IMR-90 (cell line): Measurements from ENCODE around the gene ARSB. TPM values are rescaled to one million over a fixed set of nuclear protein-coding genes. Genes with fewer than 3 reads are reported as not detected.

Source experiments
- ATAC-seq: fragments of 200-7000 bp; cut with Tn5 transposase; 2 replicates; pipeline ENCODE4 v1.9.1; 2020; ENCODE audit warnings: low read depth, mild to moderate bottlenecking, moderate library complexity
- BruUV-seq: library from RNA; stranded (reverse); fragments of 400-500 nt; replicated peaks from 2 replicates; lab custom pipeline; 2021; lab: Mats Ljungman, UMichigan
- CTCF ChIA-PET: fragments of 300-600 bp; formaldehyde crosslinking; extraction: SDS; loops from one replicate; lab custom pipeline; 2021; ENCODE audit warnings: antibody characterized with exemption; lab: Yijun Ruan, JAX
- POLR2A ChIA-PET: fragments of 300-600 bp; sonication (Branson Sonifier 250); formaldehyde crosslinking; loops from one replicate; lab custom pipeline; 2022; ENCODE audit warnings: antibody characterized with exemption; ENCODE audit not compliant: unreplicated experiment; lab: Charles Lee
- DNase-seq: peaks from one replicate; pipeline ENCODE4 v3.0.0; 2013
- H2AFZ ChIP-seq: replicated peaks from 2 replicates; pipeline ENCODE3; 2013; ENCODE audit warnings: low read length, mild to moderate bottlenecking; ENCODE audit not compliant: poor library complexity
- H2AK5ac ChIP-seq: 2 replicates; pipeline ENCODE4 v1.6.1; 2013; ENCODE audit warnings: low read depth, low read length, inconsistent platforms
- H2AK9ac ChIP-seq: replicated peaks from 2 replicates; pipeline ENCODE3; 2013; ENCODE audit warnings: mild to moderate bottlenecking, low read depth, low read length, moderate library complexity; ENCODE audit not compliant: poor library complexity
- H2BK120ac ChIP-seq: 2 replicates; pipeline ENCODE4 v1.6.1; 2013; ENCODE audit warnings: low read depth, low read length, inconsistent platforms
- H2BK15ac ChIP-seq: 3 replicates; pipeline ENCODE4 v1.6.1; 2013; ENCODE audit warnings: low read depth, low read length, inconsistent platforms
- H2BK20ac ChIP-seq: 2 replicates; pipeline ENCODE4 v1.6.1; 2013; ENCODE audit warnings: low read depth, mild to moderate bottlenecking, inconsistent platforms, low read length, moderate library complexity
- H2BK5ac ChIP-seq: 2 replicates; pipeline ENCODE4 v1.6.1; 2013; ENCODE audit warnings: mild to moderate bottlenecking, low read depth, low read length, inconsistent platforms; ENCODE audit not compliant: poor library complexity, severe bottlenecking
- H3K14ac ChIP-seq: replicated peaks from 2 replicates; pipeline ENCODE4 v1.6.1; 2013; ENCODE audit warnings: low read depth, low read length, inconsistent platforms
- H3K18ac ChIP-seq: 2 replicates; pipeline ENCODE4 v1.6.1; 2013; ENCODE audit warnings: low read depth, low read length, control low read depth
- H3K23ac ChIP-seq: 2 replicates; pipeline ENCODE4 v1.6.1; 2013; ENCODE audit warnings: low read depth, low read length, inconsistent platforms
- H3K27ac ChIP-seq: 2 replicates; pipeline ENCODE4 v1.5.1; 2013; ENCODE audit warnings: mild to moderate bottlenecking, control low read depth, low read length; ENCODE audit not compliant: insufficient read depth
- H3K27me3 ChIP-seq: 2 replicates; pipeline ENCODE4 v1.6.1; 2013; ENCODE audit warnings: low read length; ENCODE audit not compliant: control insufficient read depth, insufficient read depth
- H3K36me3 ChIP-seq: 2 replicates; pipeline ENCODE4 v1.6.1; 2013; ENCODE audit warnings: low read length, mixed read lengths; ENCODE audit not compliant: control insufficient read depth, insufficient read depth
- H3K4ac ChIP-seq: 2 replicates; pipeline ENCODE4 v1.6.1; 2013; ENCODE audit warnings: low read depth, low read length, inconsistent platforms
- H3K4me1 ChIP-seq: 2 replicates; pipeline ENCODE4 v1.6.1; 2013; ENCODE audit warnings: low read length, mixed read lengths; ENCODE audit not compliant: control insufficient read depth, insufficient read depth
- H3K4me2 ChIP-seq: 2 replicates; pipeline ENCODE4 v1.6.1; 2013; ENCODE audit warnings: low read depth, mild to moderate bottlenecking, control low read depth, low read length, moderate library complexity
- H3K4me3 ChIP-seq: 2 replicates; pipeline ENCODE4 v1.5.1; 2013; ENCODE audit warnings: low read depth, mild to moderate bottlenecking, control low read depth, low read length, moderate library complexity; ENCODE audit not compliant: insufficient read depth
- H3K56ac ChIP-seq: 2 replicates; pipeline ENCODE4 v1.6.1; 2013; ENCODE audit warnings: low read length, inconsistent platforms; ENCODE audit not compliant: insufficient read depth; ENCODE audit errors: extremely low read depth
- H3K79me1 ChIP-seq, 2 experiments: 2 replicates each; pipeline ENCODE4 v1.6.1; 2013; ENCODE audit warnings: low read length in 2 of 2, inconsistent platforms in 1 of 2, low read depth in 1 of 2
- H3K9ac ChIP-seq: 2 replicates; pipeline ENCODE4 v1.6.1; 2013; ENCODE audit warnings: low read depth, low read length, control low read depth
- H3K9me1 ChIP-seq: 2 replicates; pipeline ENCODE4 v1.6.1; 2013; ENCODE audit warnings: low read length, inconsistent platforms; ENCODE audit not compliant: insufficient read depth
- H3K9me3 ChIP-seq: 2 replicates; pipeline ENCODE4 v1.6.1; 2013; ENCODE audit warnings: low read length; ENCODE audit not compliant: control insufficient read depth, insufficient read depth
- H4K20me1 ChIP-seq: 2 replicates; pipeline ENCODE4 v1.6.1; 2013; ENCODE audit warnings: low read length, inconsistent platforms; ENCODE audit not compliant: insufficient read depth
- H4K5ac ChIP-seq: 2 replicates; pipeline ENCODE4 v1.6.1; 2013; ENCODE audit warnings: mild to moderate bottlenecking, low read depth, low read length, control low read depth
- H4K8ac ChIP-seq, 2 experiments: 2 replicates each; pipeline ENCODE4 v1.6.1; 2013; ENCODE audit warnings: low read depth in 2 of 2, low read length in 2 of 2, control low read depth in 1 of 2, inconsistent platforms in 1 of 2
- H4K91ac ChIP-seq: 2 replicates; pipeline ENCODE4 v1.6.1; 2013; ENCODE audit warnings: low read depth, low read length, inconsistent platforms; ENCODE audit not compliant: insufficient read depth
- BHLHE40 ChIP-seq: fragments of 150-350 bp; IDR thresholded peaks from 2 replicates; pipeline ENCODE4 v1.6.1; 2016; ENCODE audit warnings: mild to moderate bottlenecking, low read depth, low read length
- CEBPB ChIP-seq: IDR thresholded peaks from 2 replicates; pipeline ENCODE4 v1.6.1; 2012; ENCODE audit warnings: low read depth, low read length, improper control_type of control experiment
- CHD1 ChIP-seq: IDR thresholded peaks from 2 replicates; pipeline ENCODE4 v1.6.1; 2012; ENCODE audit warnings: low read depth, low read length, improper control_type of control experiment
- CTCF ChIP-seq: conservative IDR thresholded peaks from 2 replicates; pipeline ENCODE4 v1.5.1; 2012; ENCODE audit warnings: mild to moderate bottlenecking, low read depth, low read length, improper control_type of control experiment
- FOS ChIP-seq: fragments of 150-350 bp; IDR thresholded peaks from 2 replicates; pipeline ENCODE4 v1.6.1; 2016; ENCODE audit warnings: low read depth, low read length
- MAFK ChIP-seq: IDR thresholded peaks from 2 replicates; pipeline ENCODE4 v1.6.1; 2012; ENCODE audit warnings: low read depth, low read length, improper control_type of control experiment
- MAZ ChIP-seq: IDR thresholded peaks from 2 replicates; pipeline ENCODE4 v1.6.1; 2012; ENCODE audit warnings: low read depth, mild to moderate bottlenecking, low read length, improper control_type of control experiment, moderate library complexity, borderline replicate concordance
- MXI1 ChIP-seq: IDR thresholded peaks from 2 replicates; pipeline ENCODE4 v1.6.1; 2012; ENCODE audit warnings: low read depth, mild to moderate bottlenecking, low read length, moderate library complexity, borderline replicate concordance
- NFE2L2 ChIP-seq: fragments of 150-350 bp; IDR thresholded peaks from 2 replicates; pipeline ENCODE4 v1.6.1; 2016; ENCODE audit warnings: low read depth, mild to moderate bottlenecking, low read length
- POLR2A ChIP-seq: IDR thresholded peaks from 2 replicates; pipeline ENCODE4 v1.6.1; 2012; ENCODE audit warnings: mild to moderate bottlenecking, low read depth, low read length
- RAD21 ChIP-seq: IDR thresholded peaks from 2 replicates; pipeline ENCODE4 v1.6.1; 2012; ENCODE audit warnings: low read length, improper control_type of control experiment
- RCOR1 ChIP-seq: IDR thresholded peaks from 2 replicates; pipeline ENCODE4 v1.6.1; 2012; ENCODE audit warnings: mild to moderate bottlenecking, low read length, improper control_type of control experiment; ENCODE audit not compliant: insufficient replicate concordance
- RFX5 ChIP-seq: IDR thresholded peaks from 2 replicates; pipeline ENCODE4 v1.8.0; 2012; ENCODE audit warnings: low read depth, mild to moderate bottlenecking, low read length, moderate library complexity
- SMC3 ChIP-seq: fragments of 150-350 bp; IDR thresholded peaks from 2 replicates; pipeline ENCODE4 v1.6.1; 2016; ENCODE audit warnings: low read depth, mild to moderate bottlenecking, antibody characterized with exemption, low read length, moderate library complexity
- USF2 ChIP-seq: fragments of 150-350 bp; IDR thresholded peaks from 2 replicates; pipeline ENCODE4 v1.6.1; 2017; ENCODE audit warnings: mild to moderate bottlenecking, antibody characterized with exemption, low read length, low read depth
- WGBS, 2 experiments: methylation state at CpG; one replicate each; pipeline versions ENCODE4 v1.1.5 to v1.1.7; 2013; ENCODE audit warnings: missing lambda C conversion rate in 2 of 2; ENCODE audit not compliant: insufficient read length in 1 of 2; ENCODE audit errors: extremely low coverage in 2 of 2; 5-methylcytosine and 5-hydroxymethylcytosine counted together
- dilution Hi-C: fragments of 300-500 bp; cut with HindIII; formaldehyde crosslinking; loops from one replicate; pipeline ENCODE4 v1.14.3; 2018; ENCODE audit warnings: low sequenced_read_pairs; ENCODE audit not compliant: unreplicated experiment
- in situ Hi-C: fragments of 300-500 bp; cut with MboI; formaldehyde crosslinking; loops from 3 replicates; pipeline ENCODE4 v1.14.3; 2019; ENCODE audit warnings: low sequenced_read_pairs, inconsistent platforms, mixed read lengths
- intact Hi-C: fragments of 100-400 bp; cut with micrococcal nuclease; formaldehyde crosslinking; loops from 2 replicates; pipeline ENCODE4 v1.10.0; 2022
- polyA plus RNA-seq, 3 experiments: library from polyadenylated mRNA; depleted of rRNA; stranded (reverse); fragments of >200 nt; gene quantifications; 2 replicates each; pipeline ENCODE4 v1.2.3, GENCODE V29; 2012; ENCODE audit warnings: low replicate concordance in 1 of 3
- total RNA-seq: library from RNA; depleted of rRNA; stranded (reverse); fragments of >200 nt; gene quantifications from 2 replicates; pipeline ENCODE4 v1.2.3, GENCODE V29; 2012
- TF ChIP-seq, protein P1 (sequence below): fragments of 150-350 bp; IDR thresholded peaks from 2 replicates; pipeline ENCODE4 v1.6.1; 2016; ENCODE audit warnings: low read depth, mild to moderate bottlenecking, low read length, moderate library complexity, borderline replicate concordance

Gene ARSB
- total and polyA plus RNA-seq, 2 of the 4 experiments (the other 2 are of a cell fraction), result 16.0 to 16.3 TPM

- H4K20me1 ChIP-seq, result no peaks in the 10 kb centered on the region
- no peaks in the 10 kb centered on the region for H3K79me1 ChIP-seq
- peak overlapping the region; percentile 33; the same call in 1 of the 2 replicates for H4K91ac ChIP-seq
- no peak overlapping the region for H3K18ac ChIP-seq
- no peak overlapping the region for H3K4me2 ChIP-seq
- H3K9me3 ChIP-seq, result peaks cover 4% of the 10 kb centered on the region
- no peak overlapping the region for H3K56ac ChIP-seq
- H3K4me1 ChIP-seq, result peaks cover 3% of the 10 kb centered on the region; the same call in 1 of the 2 replicates
- H3K4me3 ChIP-seq, result no peak overlapping the region
- no peak for DNase-seq
- no peak overlapping the region for H3K9ac ChIP-seq
- peak overlapping the region; percentile 32; the same call in 1 of the 2 replicates for H2BK20ac ChIP-seq
- no peak overlapping the region for H2BK5ac ChIP-seq
- ChIA-PET CTCF (interaction anchor here (0.7 to 1.7 kb wide), 4 partner anchors 13 to 1127 kb away, joined by 3 to 6 read pairs (median 4); no protein-coding TSS in a partner anchor), POLR2A (no interaction called here)
- no peak overlapping the region for H3K14ac ChIP-seq
- dilution Hi-C loops (no loop called here), intact Hi-C loops (no loop called here), in situ Hi-C loops (no loop called here)
- no peak overlapping the region for H2AK9ac ChIP-seq
- BruUV-seq, result no TSS peak
- H2BK15ac ChIP-seq, result peak overlapping the region; percentile 32; the same call in 1 of the 3 replicates
- TF ChIP-seq NFE2L2 (no peak), CTCF (no peak), MAZ (no peak), CHD1 (no peak), RAD21 (no peak), MAFK (no peak), RFX5 (no peak), SMC3 (no peak), MXI1 (no peak), CEBPB (no peak), FOS (no peak), RCOR1 (no peak), POLR2A (no peak), BHLHE40 (no peak), USF2 (no peak)
- TF ChIP-seq, protein P1, sequence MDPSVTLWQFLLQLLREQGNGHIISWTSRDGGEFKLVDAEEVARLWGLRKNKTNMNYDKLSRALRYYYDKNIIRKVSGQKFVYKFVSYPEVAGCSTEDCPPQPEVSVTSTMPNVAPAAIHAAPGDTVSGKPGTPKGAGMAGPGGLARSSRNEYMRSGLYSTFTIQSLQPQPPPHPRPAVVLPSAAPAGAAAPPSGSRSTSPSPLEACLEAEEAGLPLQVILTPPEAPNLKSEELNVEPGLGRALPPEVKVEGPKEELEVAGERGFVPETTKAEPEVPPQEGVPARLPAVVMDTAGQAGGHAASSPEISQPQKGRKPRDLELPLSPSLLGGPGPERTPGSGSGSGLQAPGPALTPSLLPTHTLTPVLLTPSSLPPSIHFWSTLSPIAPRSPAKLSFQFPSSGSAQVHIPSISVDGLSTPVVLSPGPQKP, result no peak
- no peak overlapping the region for H4K5ac ChIP-seq
- no peak overlapping the region for H4K8ac ChIP-seq
- no peaks in the 10 kb centered on the region for H3K9me1 ChIP-seq
- H3K27me3 ChIP-seq, result no peaks in the 10 kb centered on the region
- no peak overlapping the region for H2AK5ac ChIP-seq
- peak overlapping the region; percentile 9; the same call in 1 of the 2 replicates for H2BK120ac ChIP-seq
- H2AFZ ChIP-seq, result no peak overlapping the region
- WGBS, 2 experiments, result no CpG with 5 or more reads among the region's 3 CpGs
- H3K23ac ChIP-seq, result no peak overlapping the region
- H3K27ac ChIP-seq, result no peak overlapping the region
- H3K4ac ChIP-seq, result no peak overlapping the region
- no peaks in the 10 kb centered on the region for H3K36me3 ChIP-seq
- ATAC-seq, result no peak
Observed at GRCh38 chr5:79008362-79008761, 23.3 kb upstream of the ARSB start.
